C4-2B (cell line): ENCODE results near the gene SALL1.

Source experiments
- ZFX ChIP-seq: fragments of 450-650 bp; IDR thresholded peaks from 2 replicates; pipeline ENCODE4 v1.6.1; 2017
- TF ChIP-seq, protein P1 (sequence below): fragments of 450-650 bp; conservative IDR thresholded peaks from 2 replicates; pipeline ENCODE4 v1.5.1; 2017; ENCODE audit warnings: mild to moderate bottlenecking

DNA sequence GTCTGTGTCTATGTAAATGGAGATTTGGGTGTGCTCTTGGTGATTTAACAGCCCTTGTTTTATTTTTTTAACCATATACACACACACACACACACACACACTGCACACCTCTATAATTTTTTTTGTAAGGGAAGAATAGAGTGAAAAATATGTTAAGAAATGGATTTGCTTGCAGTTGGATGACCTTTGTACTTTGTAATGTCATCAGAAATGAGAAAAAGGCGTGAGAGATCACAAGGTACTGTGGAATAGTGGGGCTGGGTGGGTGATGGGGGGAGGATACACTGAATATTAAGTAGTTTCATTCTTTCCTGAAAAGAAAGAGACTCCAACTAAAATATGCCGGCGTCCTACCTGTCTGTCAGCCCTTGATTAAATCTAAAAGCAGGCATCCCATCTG lies 38.7 kb downstream of the SALL1 start:
- TF ChIP-seq, protein P1, sequence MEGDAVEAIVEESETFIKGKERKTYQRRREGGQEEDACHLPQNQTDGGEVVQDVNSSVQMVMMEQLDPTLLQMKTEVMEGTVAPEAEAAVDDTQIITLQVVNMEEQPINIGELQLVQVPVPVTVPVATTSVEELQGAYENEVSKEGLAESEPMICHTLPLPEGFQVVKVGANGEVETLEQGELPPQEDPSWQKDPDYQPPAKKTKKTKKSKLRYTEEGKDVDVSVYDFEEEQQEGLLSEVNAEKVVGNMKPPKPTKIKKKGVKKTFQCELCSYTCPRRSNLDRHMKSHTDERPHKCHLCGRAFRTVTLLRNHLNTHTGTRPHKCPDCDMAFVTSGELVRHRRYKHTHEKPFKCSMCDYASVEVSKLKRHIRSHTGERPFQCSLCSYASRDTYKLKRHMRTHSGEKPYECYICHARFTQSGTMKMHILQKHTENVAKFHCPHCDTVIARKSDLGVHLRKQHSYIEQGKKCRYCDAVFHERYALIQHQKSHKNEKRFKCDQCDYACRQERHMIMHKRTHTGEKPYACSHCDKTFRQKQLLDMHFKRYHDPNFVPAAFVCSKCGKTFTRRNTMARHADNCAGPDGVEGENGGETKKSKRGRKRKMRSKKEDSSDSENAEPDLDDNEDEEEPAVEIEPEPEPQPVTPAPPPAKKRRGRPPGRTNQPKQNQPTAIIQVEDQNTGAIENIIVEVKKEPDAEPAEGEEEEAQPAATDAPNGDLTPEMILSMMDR: no peak
- TF ChIP-seq ZFX: no peak
